HG02759 (cell line): ENCODE results near the gene GPATCH8.
"Not testable (repeated sequence)": the region's sequence is repeated elsewhere in the genome, so short reads cannot be mapped to it uniquely, and the experiment has no call there.

Source experiments
- ATAC-seq: cut with Tn5 transposase; IDR thresholded peaks from one replicate; pipeline ENCODE4 v1.9.1; 2021; ENCODE audit warnings: mild to moderate bottlenecking, moderate library complexity; ENCODE audit not compliant: unreplicated experiment

The GPATCH8 gene

DNA sequence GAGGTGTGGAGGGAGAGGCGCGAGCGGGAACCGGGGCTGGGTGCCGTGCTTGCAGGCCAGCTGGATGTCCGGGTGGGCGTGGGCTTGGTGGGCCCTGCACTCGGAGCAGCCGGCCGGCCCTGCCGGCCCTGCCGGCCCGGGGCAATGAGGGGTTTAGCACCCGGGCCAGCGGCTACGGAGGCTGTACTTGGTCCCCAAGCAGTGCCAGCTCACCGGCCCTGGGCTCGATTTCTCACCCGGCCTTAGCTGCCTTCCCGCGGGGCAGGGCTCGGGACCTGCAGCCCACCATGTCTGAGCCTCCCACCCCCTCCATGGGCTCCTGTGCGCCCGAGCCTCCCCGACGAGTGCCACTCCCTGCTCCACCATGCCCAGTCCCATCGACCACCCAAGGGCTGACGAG, 24.7 kb upstream of the GPATCH8 start:
- no peak for ATAC-seq

DNA sequence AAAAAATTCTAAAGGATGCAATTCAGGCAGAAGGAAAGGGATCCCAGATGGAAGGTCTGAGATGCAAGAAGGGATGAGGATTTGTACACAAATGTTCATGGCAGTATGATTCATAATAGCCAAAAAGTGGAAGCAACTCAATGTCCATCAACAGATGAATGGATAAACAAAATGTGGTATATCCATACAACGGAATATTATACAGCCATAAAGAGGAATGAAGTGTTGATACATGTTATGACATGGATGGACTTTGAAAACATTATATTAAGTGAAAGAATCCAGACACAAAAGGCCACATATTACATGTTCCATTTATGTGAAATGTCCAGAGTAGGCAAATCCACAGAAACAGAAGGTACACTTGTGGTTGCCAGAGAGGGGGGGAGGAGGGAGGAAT, 23.9 kb upstream of the GPATCH8 start:
- no peak for ATAC-seq

DNA sequence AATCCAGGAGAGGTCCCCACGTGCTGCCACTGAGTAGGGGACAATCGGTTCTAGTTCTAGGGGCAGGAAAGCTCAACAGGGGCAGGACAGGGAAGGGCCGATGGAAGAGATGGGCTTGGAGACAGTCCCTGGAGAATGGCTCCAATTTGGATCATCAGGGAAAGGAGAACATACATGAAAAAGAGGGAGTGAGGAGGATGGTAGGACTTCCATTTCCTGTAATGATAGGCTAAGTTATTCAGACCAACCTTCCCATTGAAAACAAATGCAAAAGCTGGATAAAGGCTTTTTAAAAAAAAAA, 20.4 kb upstream of the GPATCH8 start:
- no peak for ATAC-seq

DNA sequence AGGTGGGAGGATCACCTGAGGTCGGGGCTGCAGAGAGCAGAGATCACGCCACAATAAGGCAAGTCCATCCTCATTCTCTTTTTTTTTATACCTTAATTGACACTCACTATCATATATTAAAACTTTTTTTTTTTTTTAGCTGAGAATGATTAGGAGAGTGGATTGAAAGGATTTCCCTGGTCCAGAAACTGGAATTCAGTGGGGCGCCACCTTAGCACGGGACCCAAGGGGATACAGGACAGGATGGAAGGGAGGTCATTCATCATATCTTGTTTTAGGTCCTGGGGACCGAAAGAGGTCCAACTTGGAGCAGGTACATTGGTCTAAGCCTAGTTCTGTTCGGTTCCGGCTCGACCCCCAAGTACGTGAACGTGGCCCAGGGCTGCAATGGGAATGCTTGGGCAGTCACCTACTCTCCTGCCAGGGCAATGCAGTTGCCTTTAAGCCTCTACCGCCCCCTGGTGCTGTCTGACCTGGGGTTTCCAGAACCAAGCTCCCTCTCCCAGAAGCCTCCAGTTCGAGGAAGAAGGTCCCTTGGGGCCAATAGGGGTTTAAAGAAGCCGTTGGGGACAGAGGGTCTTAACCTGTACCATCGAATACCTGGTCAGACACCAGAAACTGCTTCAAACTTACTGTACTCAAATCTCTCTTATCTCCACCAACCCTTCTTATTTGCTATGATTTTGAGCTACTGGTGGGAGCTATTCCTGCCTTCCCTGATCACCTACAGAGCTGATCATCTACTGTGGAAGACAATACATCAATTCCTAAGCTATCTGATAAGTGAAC, 19.9 kb upstream of the GPATCH8 start:
- ATAC-seq, result no peak

DNA sequence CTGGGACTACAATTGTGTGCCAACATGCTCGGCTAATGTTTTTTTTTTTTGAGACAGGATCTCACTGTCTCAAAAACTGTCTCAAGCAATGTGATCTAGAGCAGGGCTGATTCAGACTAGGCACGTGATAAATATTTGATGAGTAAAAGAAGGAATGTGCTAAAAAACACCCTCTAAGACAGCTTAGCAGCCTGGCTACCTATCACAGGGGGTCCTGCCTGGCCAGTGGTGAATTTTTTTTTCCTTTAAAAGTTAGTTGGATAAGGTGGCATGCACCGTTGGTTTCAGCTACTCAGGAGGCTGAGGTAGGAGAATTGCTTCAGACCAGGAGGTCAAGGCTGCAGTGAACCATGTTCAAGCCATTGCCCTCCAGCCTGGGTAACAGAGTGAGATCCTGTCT, 14.8 kb upstream of the GPATCH8 start:
- no peak for ATAC-seq

DNA sequence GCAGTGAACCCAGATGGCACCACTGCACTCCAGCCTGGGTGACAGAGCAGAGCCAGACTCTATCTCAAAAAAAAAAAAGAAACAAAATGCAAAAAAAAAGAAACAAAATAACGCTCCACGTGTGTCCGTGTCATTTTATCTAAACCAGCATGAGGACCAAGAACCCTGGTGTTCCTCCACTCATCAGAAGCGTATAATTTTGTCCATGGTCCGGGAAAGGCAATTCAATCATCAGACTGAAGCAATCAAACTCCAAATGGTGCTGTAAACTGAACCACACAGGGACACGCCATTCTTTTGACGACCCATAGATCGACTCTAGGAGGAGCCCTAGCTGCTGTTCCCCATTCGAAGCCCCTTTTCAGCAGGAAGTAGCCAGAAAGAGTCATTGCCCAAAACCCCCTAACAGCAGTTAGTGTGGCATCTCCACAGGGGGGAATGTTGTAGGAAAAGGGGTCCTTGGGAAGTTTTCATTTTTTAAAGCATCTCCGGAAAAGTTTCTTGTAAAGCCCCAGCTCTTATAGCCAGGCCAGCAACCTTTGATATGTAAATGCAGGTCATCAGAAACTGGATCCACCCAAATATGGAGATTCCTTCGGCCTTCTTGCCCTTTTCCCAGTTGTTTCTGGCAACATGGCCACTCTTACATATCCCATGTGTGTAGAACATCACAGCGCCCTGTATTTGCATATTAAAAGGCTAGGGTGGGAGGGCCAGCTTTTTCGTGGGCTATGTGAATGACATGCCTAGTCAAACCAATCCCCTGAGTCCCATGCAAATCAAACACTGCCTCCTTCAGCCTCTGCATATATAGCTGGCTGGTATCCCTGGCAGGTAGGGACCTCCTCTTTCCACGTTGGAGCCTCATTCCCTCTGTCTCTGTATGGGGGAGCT, 8.3 kb upstream of the GPATCH8 start:
- not testable (repeated sequence) for ATAC-seq

DNA sequence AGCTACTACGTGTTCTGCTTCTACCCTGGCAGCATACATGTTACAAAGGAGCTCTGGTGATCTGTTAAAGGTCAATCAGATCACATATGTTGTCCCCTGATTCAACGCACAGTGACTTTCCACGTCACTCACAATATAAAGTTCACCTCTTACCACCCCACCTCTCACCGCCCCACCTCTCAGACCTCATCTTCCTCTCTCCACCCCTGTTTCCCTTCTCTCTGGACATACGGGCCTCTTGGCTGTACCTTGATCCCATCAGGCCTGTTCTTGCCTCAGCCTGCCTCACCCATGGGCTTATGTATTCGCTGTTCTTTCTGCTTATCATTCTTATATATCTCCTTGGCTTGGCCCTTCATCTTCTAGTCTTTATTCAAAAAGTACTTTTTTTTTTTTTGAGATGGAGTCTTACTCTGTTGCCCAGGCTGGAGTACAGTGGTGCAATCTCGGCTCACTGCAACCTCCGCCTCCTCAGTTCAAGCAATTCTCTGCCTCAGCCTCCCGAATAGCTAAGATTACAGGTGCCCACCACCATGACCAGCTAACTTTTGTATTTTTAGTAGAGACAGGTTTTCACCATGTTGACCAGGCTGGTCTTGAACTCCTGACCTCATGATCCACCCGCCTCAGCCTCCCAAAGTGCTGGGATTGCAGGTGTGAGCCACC, 3.9 kb upstream of the GPATCH8 start:
- not testable (repeated sequence) for ATAC-seq

DNA sequence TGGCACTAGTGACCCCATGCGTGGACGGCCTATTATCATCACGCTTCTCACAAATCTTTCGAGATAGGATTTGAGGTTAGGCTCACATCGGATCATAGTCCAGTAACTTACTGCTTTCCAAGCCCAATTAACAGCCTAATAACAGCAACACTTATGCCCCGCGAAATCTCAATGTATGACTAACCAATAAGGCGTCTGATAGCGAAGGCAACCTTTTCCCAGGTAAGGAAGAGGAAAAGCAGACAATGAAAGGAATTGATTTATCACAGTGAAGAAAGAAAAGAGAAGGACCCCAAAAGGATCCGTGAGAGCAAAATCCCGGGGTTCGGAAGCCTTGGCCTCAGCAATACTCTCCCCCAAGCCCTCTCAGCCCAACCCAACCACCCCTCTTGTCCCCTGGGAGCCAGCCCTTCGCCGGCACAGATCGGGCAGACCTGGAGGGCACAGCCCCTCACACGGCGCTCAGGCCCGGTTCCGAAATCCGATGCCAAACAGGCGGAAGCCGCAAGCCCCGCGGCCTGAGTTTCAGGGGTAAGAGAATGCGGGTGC, 534 bp downstream of the GPATCH8 start:
- ATAC-seq, result peak; percentile 25

DNA sequence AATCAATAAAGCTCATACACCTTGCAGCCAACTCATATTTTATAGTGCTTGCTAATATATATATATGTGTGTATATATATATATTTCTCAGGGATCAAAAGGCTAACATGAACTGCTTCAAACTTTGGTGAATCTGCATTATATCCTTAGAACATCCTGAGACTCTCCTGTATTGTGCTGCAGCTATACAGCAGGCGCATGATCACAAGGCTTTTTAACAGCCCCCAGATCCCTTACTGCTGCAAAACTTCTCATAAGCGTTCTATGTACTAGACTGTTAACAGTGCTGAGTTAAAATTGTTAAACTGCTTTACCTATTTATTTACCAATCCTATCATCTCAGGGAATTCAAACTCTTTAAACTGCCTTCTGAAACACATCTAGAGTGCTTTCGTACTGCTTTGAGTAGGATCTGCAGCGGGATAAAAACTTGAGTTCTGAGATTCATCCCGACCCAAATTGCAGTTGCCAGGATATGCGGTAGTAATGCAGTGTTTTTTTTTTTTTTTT, 1.3 kb downstream of the GPATCH8 start:
- ATAC-seq, result no peak

DNA sequence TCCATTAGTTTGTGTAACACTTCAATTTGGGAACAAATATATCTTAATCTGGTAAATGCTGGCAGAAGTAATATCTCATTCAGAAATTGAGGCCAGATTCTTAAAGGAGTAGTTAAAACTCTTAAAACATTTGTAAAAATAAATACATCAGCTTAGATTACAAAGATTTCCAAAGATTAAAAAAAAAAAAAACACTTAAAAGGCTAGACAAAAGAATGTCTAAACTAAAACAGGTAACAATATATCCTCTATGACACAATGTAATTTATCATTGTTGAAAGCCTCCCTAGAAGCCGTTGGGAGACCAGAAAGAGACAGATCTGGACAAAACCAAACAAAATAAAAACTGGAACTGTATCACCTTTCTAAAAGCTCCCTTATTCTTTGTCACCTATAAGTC, 3.5 kb downstream of the GPATCH8 start:
- ATAC-seq, result no peak

DNA sequence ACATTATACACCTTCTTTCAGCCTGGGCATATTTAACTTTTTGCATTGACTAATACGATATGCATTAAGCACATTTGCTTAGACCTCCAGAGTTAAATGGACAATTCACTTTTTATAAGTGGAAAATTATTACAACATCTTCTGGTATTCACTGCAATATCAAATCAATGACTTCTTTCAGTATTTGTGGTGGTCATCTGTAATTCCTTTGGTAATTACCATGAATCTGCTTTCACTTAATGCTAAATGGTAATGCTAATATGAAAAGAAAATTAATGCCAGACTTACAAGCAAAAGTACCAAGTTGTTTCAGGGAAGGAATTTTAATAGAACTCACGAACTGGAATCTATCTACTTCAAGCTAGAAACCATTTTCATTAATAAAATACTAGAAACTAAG, 6.4 kb downstream of the GPATCH8 start:
- no peak for ATAC-seq

DNA sequence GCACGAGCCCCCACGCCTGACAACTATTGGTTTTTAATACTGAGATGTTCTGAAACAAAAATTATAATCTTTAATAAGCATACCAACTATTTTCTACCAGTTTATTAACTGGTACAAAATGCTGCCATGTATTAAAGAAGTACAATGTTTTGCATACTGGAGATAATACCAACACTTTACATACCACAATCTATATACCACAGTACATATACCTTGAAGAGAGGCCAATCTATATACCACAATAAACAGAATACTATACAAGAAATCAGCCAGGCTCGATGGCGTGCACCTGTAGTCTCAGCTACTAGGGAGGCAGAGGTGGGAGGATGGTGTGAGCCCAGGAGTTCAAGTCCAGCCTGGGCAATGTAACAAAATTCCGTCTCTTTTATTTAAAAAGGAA, 9.9 kb downstream of the GPATCH8 start:
- no peak for ATAC-seq

DNA sequence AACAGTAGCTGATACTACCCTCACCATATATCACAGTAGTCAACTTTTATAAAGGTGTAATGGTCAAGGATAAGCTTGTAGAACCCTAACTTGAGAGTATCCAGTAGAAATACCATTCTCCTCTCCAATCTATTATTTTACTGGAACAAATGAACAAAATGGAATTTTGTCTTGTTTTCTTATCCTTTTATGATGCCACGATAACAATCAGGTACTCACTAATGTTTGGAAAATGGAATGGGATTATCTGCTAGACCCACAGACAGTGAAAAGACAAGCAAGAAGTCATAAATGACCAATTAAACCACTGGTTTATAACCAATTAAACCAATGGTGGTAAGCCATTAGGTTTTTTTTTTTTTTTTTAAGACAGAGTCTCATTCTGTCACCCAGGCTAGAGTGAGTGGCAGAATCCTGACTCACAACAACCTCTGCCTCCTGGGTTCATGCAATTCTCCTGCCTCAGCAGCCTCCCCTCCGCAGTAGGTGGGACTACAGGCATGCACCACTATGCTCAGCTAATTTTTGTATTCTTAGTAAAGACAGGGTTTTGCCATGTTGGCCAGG, 10.4 kb downstream of the GPATCH8 start:
- ATAC-seq, result no peak

DNA sequence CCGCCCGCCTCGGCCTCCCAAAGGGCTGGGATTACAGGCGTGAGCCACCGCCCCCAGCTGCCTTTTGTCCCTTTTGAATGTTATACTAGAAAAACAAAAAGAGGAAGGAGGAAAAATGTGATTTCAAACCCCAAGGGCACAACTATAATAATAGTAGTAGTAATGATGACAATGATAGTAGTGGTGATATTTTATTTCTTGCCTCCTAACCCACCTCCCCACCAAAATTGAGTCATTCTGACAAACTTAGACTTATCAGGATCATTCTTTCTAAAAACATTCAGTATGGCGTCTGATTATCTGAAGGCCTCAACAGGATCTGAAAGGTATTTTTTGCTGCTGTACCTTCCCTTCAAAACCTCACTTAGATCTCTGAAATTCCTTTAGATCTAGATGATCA, 13.6 kb downstream of the GPATCH8 start:
- no peak for ATAC-seq

DNA sequence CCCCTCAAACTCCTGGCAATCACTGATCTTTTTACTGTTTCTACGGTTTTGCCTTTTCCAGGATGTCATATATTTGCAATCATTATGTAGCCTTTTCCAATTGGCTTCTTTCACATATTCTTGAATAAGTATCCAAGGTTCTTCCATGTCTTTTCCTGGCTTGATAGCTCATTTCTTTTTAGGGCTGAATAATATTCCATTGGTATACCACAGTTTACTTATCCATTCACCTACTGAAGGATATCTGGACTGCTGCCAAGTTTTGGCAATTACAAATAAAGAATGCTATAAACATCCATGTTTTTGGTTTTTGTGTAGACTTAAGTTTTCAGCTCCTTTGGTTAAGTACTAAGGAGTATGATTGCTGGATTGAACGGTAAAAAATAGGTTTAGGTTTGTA, 16.0 kb downstream of the GPATCH8 start:
- ATAC-seq, result no peak

DNA sequence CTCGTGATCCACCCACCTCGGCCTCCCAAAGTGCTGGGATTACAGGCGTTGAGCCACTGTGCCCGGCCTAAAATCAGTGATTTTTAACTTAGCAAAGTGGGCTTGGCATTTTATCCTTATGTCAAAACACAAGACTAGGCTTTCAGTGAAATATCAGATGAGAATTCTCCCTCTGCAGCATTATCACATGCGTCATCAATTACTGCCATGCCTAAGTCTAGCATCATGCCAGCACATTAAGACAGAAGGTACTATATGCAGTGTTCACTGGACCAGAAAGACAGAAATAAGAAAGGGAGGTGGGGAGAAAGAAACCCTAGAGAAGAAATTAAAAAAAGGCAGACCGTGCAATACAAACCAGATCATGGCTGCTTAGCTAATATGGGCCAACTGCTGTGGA, 29.8 kb downstream of the GPATCH8 start:
- no peak for ATAC-seq

DNA sequence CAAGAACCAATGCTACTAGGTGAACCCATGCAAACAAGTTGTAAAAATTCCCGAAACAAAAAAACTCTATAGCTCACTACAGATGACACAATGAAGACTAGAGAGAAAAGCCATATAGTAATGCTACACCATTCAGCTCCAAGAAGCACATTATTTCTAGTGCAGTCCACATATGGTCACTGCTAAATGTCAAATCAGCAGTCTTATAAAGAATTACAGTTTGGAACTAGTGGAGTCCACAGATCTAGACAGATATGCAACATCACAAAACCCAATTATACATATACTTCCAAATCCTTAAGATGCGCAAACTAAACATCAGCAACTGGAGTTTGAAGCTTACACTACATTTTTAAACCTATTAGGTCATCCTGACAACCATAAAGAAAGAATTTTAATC, 33.5 kb downstream of the GPATCH8 start:
- ATAC-seq, result no peak

DNA sequence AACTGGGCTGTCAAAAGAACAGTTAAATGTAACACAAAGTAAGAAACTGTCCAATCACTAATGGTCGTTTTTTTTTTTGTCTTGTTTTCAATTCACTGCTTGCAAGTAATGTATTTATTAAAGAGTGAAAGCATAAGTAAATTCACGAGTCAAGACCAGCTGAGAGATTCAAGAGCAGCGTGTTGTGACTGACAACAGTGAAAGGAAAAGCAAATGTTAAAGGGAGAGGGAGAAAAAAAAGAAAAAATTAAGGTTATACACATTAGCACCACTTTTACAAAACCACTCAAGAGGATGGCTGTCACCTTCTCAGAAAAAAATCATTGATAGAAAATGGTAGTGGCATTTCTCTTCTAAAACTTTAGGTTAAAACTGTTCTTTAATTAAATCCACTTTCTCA, 36.1 kb downstream of the GPATCH8 start:
- ATAC-seq, result no peak

DNA sequence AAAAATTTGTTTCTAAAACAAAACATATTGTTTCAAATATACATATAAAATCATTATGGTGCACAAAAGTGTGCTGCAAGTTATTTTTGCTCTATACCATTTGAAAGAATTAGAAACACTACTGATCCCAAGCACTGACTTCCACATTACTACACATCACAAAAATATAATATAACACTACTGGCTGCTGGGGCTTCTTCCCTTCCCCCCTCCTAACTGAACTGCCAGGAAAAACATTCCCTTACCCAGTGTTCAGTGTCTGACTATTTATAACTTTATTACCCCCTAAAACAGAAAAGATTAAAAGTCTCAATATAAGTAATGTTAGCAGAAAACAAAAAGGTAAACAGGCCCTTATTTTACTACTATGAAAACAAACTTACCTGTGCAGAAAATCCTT, 36.9 kb downstream of the GPATCH8 start:
- no peak for ATAC-seq

DNA sequence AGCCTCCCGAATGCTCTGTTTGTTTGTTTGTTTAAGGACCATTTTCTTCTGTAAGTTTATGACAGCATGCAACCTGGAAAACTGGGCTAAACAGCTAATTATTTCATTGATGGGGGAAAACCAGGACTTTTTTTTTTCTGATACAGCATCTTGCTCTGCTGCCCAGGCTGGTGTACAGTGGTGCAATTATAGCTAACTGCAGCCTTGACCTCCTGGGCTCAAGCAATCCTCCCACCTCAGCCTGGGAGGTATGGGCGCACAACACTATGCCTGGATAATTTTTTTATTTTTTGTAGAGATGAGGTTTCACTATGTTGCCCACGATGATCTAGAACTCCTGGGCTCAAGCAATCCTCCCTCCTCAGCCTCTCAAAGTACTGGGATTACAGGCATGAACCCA, 37.3 kb downstream of the GPATCH8 start:
- ATAC-seq, result no peak

DNA sequence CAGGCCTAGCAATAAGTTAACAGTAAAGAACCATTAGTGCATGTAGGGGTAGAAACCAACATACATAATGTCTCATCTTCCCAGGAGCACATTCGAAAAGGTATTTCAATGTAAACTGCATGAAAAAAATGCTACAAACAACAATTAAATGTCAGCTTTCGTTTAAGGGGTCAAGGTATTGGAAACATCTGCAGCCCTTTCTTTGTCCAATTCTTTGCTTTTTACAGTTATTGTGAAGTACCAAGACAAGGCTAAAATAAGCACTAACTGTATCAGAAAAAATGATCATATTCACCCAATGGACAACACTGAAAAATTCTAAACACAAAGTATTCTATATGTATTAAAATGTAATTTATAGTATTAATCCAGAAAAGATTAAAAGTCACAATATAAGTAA, 37.9 kb downstream of the GPATCH8 start:
- ATAC-seq, result no peak
